Measurements from ENCODE around the gene RABL6.
"Not testable (repeated sequence)": the region's sequence is repeated elsewhere in the genome, so short reads cannot be mapped to it uniquely, and the experiment has no call there.

GRCh38 chr9:136785565-136786355 is 22.0 kb upstream of the RABL6 start:
- TF ChIP-seq EZH2 (IDR thresholded peaks at IDR 0.05); POLR2AphosphoS5 (IDR thresholded peaks at IDR 0.05; ENCODE audit: borderline replicate concordance, low read depth, low read length): not testable (repeated sequence)

Measured in SK-N-MC (cell line).